ENCODE data around the gene PTPRC.

DNA sequence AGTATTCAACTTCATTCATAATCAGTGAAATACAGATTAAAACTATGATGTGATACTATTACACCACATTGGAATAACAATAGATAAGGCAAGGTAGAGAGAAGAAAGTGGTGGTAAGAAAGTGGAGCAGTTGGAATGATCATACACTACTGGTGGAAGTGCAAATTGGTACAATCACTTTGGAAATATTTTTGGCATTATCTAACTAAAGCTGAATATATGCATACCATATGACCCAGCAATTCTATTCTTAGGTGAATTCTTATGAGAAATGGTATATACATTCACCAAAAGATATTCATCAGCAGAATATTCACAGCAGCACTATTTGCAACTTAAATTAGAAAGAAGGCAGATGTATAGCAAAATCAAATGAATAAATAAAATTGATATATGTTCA, 21.4 kb upstream of the PTPRC start:
- TF ChIP-seq, protein P1, sequence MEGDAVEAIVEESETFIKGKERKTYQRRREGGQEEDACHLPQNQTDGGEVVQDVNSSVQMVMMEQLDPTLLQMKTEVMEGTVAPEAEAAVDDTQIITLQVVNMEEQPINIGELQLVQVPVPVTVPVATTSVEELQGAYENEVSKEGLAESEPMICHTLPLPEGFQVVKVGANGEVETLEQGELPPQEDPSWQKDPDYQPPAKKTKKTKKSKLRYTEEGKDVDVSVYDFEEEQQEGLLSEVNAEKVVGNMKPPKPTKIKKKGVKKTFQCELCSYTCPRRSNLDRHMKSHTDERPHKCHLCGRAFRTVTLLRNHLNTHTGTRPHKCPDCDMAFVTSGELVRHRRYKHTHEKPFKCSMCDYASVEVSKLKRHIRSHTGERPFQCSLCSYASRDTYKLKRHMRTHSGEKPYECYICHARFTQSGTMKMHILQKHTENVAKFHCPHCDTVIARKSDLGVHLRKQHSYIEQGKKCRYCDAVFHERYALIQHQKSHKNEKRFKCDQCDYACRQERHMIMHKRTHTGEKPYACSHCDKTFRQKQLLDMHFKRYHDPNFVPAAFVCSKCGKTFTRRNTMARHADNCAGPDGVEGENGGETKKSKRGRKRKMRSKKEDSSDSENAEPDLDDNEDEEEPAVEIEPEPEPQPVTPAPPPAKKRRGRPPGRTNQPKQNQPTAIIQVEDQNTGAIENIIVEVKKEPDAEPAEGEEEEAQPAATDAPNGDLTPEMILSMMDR (IDR thresholded peaks at IDR 0.05; ENCODE audit: extremely low read depth in 1 of 2, insufficient read depth in 1 of 2, low read depth in 1 of 2, low read length in 2 of 2) = no peak
- TF ChIP-seq POLR2A (IDR thresholded peaks at IDR 0.05; ENCODE audit: low read depth, low read length) (no peak), POLR2AphosphoS5 (IDR thresholded peaks at IDR 0.05; ENCODE audit: insufficient read depth, low read depth, low read length) (no peak), FOS (IDR thresholded peaks at IDR 0.05; ENCODE audit: borderline replicate concordance, insufficient read depth, low read length) (no peak), EZH2 (IDR thresholded peaks at IDR 0.05; ENCODE audit: borderline replicate concordance, low read depth, low read length, severe bottlenecking) (no peak), JUN (IDR thresholded peaks at IDR 0.05; ENCODE audit: borderline replicate concordance, insufficient read depth, insufficient read length, low read depth) (no peak), MAX (IDR thresholded peaks at IDR 0.05; ENCODE audit: insufficient read depth, insufficient read length) (no peak)
